ENCODE data around the gene RFK. TPM values are rescaled to one million over a fixed set of nuclear protein-coding genes. Genes with fewer than 3 reads are reported as not detected.

RFK gene
- total and polyA plus RNA-seq, 3 experiments from 2014 or later, result 12.7 to 32.3 (median 13.8) TPM

DNA sequence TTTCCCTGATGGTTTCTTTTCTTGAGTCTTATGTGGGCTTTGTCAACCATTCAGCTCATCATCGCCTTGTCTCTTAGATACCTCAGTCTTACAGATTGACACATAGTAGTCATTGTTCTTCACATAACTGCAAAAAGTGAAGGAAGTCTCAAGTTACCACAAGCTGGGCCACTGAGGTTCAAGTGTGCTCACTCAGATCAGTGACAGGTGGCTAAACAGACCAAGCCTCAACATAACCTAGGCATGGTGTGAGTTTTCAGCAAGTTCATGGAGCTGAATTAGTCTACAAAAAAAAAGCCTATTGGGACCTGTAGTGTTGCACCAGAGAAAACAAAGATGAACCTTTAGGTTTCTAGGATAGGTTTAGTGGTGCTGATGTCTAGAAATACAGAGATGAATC, 58.2 kb downstream of the RFK start:
- Histone ChIP-seq H3K27me3 (ENCODE audit: insufficient read depth, low read length, poor library complexity, severe bottlenecking) (no peaks in the 10 kb centered on the region), H3K36me3 (ENCODE audit: insufficient read depth, low read length) (no peaks in the 10 kb centered on the region), H3K27ac (ENCODE audit: low read depth, low read length) (no peak overlapping the region), H3K4me1 (ENCODE audit: insufficient read depth, low read length) (no peaks in the 10 kb centered on the region), H3K4me3 (ENCODE audit: low read length) (no peak overlapping the region), H3K9me3 (ENCODE audit: low read length) (no peaks in the 10 kb centered on the region)
- POLR2A ChIA-PET, result no interaction called here
- Mint-ChIP-seq H3K4me1 (no peaks in the 10 kb centered on the region), H3K27ac (no peak overlapping the region), H3K4me3 (no peak overlapping the region), H3K9me3 (no peaks in the 10 kb centered on the region), H3K27me3 (peaks cover 2 to 21% of the 10 kb centered on the region in 2 donors), H3K36me3 (no peaks in the 10 kb centered on the region)
- no peak for DNase-seq
- CTCF ChIA-PET, result no interaction called here

Other genes starting within 250 kb of the RFK start
- gene GCNT1, start 64.8 kb upstream of the RFK start, total RNA-seq, result 10 to 100 TPM; 14.8 to 20.9 TPM
- gene GCNT1, start 64.8 kb upstream of the RFK start, polyA plus RNA-seq, result 4.3 TPM

Data from CD8-positive, alpha-beta memory T cell (primary cell).